ENCODE data around the gene RPL19.

Gene RPL19

DNA sequence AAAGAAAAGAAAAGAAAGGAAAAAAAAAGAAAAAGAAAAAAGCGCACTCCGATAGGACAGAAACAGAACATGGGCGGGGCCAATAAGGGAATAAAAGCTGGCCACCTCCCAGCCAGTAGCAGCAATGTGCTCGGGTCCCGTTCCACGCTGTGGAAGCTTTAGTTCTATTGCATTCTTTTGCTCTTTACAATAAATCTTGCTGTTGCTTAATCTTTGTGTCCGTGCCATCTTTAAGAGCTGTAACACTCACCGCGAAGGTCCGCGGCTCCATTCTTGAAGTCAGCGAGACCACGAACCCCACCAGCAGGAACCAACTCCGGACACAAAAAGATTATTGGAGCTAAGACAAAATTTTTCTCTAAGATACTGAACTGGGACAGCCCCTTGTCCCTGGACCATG is 31.0 kb upstream of the RPL19 start:
- H3K36me3 ChIP-seq = no peaks in the 10 kb centered on the region
- H3K27ac ChIP-seq = peak overlapping the region in 8 of 11 experiments; percentile 33 to 85 (median 75); a peak in 15 of 22 replicates
- peak overlapping the region; percentile 28 to 99 (median 76); a peak in 21 of 22 replicates for H3K4me2 ChIP-seq
- no peak overlapping the region for H3K4me3 ChIP-seq
- peaks cover 20 to 40% (median 26%) of the 10 kb centered on the region in 11 experiments for H3K27me3 ChIP-seq
- peaks cover 0 to 26% (median under 1%) of the 10 kb centered on the region in 11 experiments; a peak in 8 of 22 replicates for H4K20me1 ChIP-seq
- H3K9ac ChIP-seq = peak overlapping the region in 4 of 11 experiments; percentile 12 to 40 (median 16); a peak in 5 of 22 replicates
- peaks cover 0 to 7% (median 5%) of the 10 kb centered on the region in 11 experiments; a peak in 6 of 22 replicates for H3K9me3 ChIP-seq (replicated peaks in 1 of 11)
- no peak for TF ChIP-seq Cebpa-rat (IDR thresholded peaks at IDR 0.05)
- H3K4me1 ChIP-seq = peaks cover 65 to 99% (median 96%) of the 10 kb centered on the region in 10 experiments

DNA sequence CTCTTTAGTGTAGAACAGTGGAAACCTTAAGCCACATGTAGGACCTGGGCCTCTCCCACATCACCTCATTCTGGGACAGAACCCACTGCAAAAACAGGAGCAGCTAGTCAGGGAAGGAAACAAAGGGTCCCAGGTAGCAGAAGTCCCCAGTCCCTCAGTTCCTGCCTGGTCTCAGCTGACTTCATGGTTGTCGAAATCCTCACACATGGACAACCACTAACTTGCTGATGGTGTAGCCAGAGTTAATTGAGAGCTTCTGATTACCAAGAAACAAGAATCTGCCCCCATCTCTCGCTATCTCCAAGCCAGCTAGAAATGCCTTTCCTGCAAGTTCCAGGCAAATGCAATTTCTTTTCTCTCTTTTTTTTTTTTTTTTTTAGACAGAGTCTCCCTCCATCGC is 30.6 kb upstream of the RPL19 start:
- no peak for TF ChIP-seq Cebpa-rat (IDR thresholded peaks at IDR 0.05)
- peak overlapping the region in 4 of 11 experiments; percentile 12 to 40 (median 16); a peak in 5 of 22 replicates for H3K9ac ChIP-seq
- peak overlapping the region; percentile 28 to 99 (median 76); a peak in 21 of 22 replicates for H3K4me2 ChIP-seq
- H3K36me3 ChIP-seq = no peaks in the 10 kb centered on the region
- H3K27me3 ChIP-seq = peaks cover 20 to 43% (median 24%) of the 10 kb centered on the region in 11 experiments
- peaks cover 0 to 30% (median 5%) of the 10 kb centered on the region in 11 experiments; a peak in 8 of 22 replicates for H4K20me1 ChIP-seq
- H3K9me3 ChIP-seq (replicated peaks in 1 of 11) = peaks cover 0 to 7% (median 5%) of the 10 kb centered on the region in 11 experiments; a peak in 6 of 22 replicates
- H3K4me3 ChIP-seq = no peak overlapping the region
- H3K27ac ChIP-seq = peak overlapping the region in 8 of 11 experiments; percentile 33 to 85 (median 70); a peak in 15 of 22 replicates
- peaks cover 65 to 99% (median 96%) of the 10 kb centered on the region in 10 experiments for H3K4me1 ChIP-seq

DNA sequence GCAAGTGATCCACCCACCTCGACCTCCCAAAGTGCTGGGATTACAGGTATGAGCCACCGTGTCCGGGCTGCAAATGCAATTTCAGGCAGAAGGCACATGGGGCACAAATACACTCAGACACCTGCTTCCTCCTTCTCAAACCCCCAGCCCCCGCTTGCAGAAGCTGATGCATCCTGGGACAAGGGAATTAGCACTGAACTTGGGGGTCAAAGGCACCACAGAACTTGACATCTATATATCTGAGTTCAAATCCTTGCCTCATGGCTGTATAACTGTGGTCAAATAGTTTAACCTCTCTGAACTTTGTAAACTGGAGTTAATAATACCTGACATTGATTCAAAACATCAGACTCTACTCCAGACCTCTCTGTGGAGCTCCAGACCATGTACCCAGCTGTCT is 30.0 kb upstream of the RPL19 start:
- peaks cover 14 to 40% (median 18%) of the 10 kb centered on the region in 11 experiments for H3K27me3 ChIP-seq
- peaks cover 0 to 2% (median 0%) of the 10 kb centered on the region in 11 experiments; a peak in 2 of 22 replicates for H3K36me3 ChIP-seq
- H3K9ac ChIP-seq = peak overlapping the region in 3 of 11 experiments; percentile 7 to 48 (median 36); a peak in 3 of 22 replicates
- H3K4me2 ChIP-seq = peak overlapping the region; percentile 28 to 99 (median 76)
- peaks cover 0 to 7% (median 5%) of the 10 kb centered on the region in 11 experiments; a peak in 6 of 22 replicates for H3K9me3 ChIP-seq (replicated peaks in 1 of 11)
- H3K27ac ChIP-seq = peak overlapping the region in 7 of 11 experiments; percentile 3 to 85 (median 74); a peak in 8 of 22 replicates
- no peak for TF ChIP-seq Cebpa-rat (IDR thresholded peaks at IDR 0.05)
- peaks cover 0 to 36% (median 7%) of the 10 kb centered on the region in 11 experiments; a peak in 10 of 22 replicates for H4K20me1 ChIP-seq
- H3K4me3 ChIP-seq = no peak overlapping the region
- peaks cover 68 to 99% (median 96%) of the 10 kb centered on the region in 10 experiments for H3K4me1 ChIP-seq

DNA sequence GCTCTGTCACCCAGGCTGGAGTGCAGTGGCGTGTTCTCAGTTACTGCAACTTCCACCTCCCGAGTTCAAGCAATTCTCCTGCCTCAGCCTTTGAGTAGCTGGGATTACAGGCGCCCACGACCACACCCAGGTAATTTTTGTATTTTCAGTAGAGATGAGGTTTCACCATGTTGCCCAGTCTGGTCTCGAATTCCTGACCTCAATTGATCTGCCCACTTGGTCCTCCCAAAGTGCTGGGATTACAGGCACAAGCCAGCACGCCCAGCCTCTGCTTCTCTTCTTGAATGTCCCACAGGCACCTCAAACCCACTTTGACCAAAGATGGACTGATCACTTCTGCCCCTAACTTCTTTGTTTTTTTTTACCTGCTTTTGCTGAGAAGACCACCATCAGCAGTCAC is 29.5 kb upstream of the RPL19 start:
- no peak overlapping the region for H3K4me3 ChIP-seq
- peaks cover 0 to 7% (median 5%) of the 10 kb centered on the region in 11 experiments; a peak in 6 of 22 replicates for H3K9me3 ChIP-seq (replicated peaks in 1 of 11)
- peaks cover 0 to 40% (median 7%) of the 10 kb centered on the region in 11 experiments; a peak in 13 of 22 replicates for H4K20me1 ChIP-seq
- peak overlapping the region; percentile 28 to 99 (median 76); a peak in 21 of 22 replicates for H3K4me2 ChIP-seq
- no peak for TF ChIP-seq Cebpa-rat (IDR thresholded peaks at IDR 0.05)
- H3K36me3 ChIP-seq = peaks cover 0 to 7% (median 0%) of the 10 kb centered on the region in 11 experiments; a peak in 3 of 22 replicates
- peaks cover 68 to 99% (median 96%) of the 10 kb centered on the region in 10 experiments for H3K4me1 ChIP-seq
- H3K9ac ChIP-seq = peak overlapping the region in 4 of 11 experiments; percentile 7 to 51 (median 34); a peak in 5 of 22 replicates
- H3K27me3 ChIP-seq = peaks cover 9 to 36% (median 13%) of the 10 kb centered on the region in 11 experiments
- peak overlapping the region in 7 of 11 experiments; percentile 3 to 85 (median 74); a peak in 10 of 22 replicates for H3K27ac ChIP-seq

DNA sequence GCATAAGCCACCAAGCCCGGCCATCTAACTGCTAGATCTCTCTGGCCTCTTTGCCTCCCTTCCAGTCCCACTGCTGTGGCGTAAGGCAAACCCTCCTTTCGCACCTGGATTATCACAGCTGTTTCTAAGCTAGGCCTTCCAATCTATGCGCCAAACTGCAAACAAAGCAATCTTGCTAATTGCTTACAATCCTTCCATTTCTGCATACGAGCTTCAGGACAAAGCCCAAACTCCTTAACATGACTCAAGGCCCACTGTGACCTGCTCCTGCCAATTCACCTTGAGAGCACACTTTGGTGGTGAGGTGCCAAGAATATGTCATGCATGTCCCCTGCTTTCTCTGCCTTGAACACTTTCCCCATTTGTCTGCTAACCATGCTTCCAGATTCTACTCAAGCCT is 28.1 kb upstream of the RPL19 start:
- Histone ChIP-seq H3K27ac (peak overlapping the region in 5 of 11 experiments; percentile 57 to 85 (median 74); a peak in 12 of 22 replicates), H3K36me3 (peaks cover 4 to 18% (median 10%) of the 10 kb centered on the region in 11 experiments), H3K9ac (peak overlapping the region in 4 of 11 experiments; percentile 9 to 74 (median 40); a peak in 4 of 22 replicates), H3K27me3 (peaks cover 0 to 26% (median 0%) of the 10 kb centered on the region in 11 experiments; a peak in 8 of 22 replicates), H3K4me2 (peak overlapping the region in 9 of 11 experiments; percentile 76 to 99 (median 90); a peak in 18 of 22 replicates), H3K4me3 (no peak overlapping the region), H4K20me1 (peaks cover 0 to 52% (median 12%) of the 10 kb centered on the region in 11 experiments; a peak in 13 of 22 replicates), H3K9me3 (replicated peaks in 1 of 11) (peaks cover 0 to 7% (median 5%) of the 10 kb centered on the region in 11 experiments; a peak in 6 of 22 replicates), H3K4me1 (peaks cover 60 to 99% (median 96%) of the 10 kb centered on the region in 10 experiments)
- no peak for TF ChIP-seq Cebpa-rat (IDR thresholded peaks at IDR 0.05)

DNA sequence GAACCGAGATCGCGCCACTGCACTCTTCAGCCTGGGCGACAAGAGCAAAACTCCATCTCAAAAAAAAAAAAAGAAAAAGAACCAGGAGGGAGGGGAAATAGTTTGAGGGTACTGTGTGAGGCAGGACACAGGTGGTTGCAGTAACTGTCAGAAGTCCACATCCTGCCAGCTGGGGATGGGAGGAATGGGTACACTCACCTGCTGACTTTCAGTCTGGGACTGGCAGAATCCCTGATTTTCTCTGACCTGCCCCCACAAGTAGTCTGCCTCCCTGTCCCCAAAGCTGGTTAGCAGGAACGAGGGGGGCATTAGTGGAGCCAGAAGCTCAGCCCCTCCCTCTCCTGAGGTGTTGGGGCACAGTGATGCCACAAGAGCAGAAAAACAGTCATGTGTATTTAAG is 27.0 kb upstream of the RPL19 start:
- Histone ChIP-seq H3K9ac (peak overlapping the region in 7 of 11 experiments; percentile 14 to 75 (median 53); a peak in 9 of 22 replicates), H3K4me2 (peak overlapping the region in 10 of 11 experiments; percentile 23 to 99 (median 90); a peak in 20 of 22 replicates), H3K27me3 (peaks cover 0 to 26% (median 0%) of the 10 kb centered on the region in 11 experiments; a peak in 5 of 22 replicates), H3K4me1 (peaks cover 48 to 91% (median 88%) of the 10 kb centered on the region in 10 experiments), H3K36me3 (peaks cover 16 to 29% (median 21%) of the 10 kb centered on the region in 11 experiments), H4K20me1 (peaks cover 0 to 58% (median 12%) of the 10 kb centered on the region in 11 experiments; a peak in 13 of 22 replicates), H3K27ac (peak overlapping the region in 6 of 11 experiments; percentile 57 to 85 (median 72); a peak in 13 of 22 replicates), H3K9me3 (replicated peaks in 1 of 11) (peaks cover 0 to 11% (median 5%) of the 10 kb centered on the region in 11 experiments; a peak in 6 of 22 replicates), H3K4me3 (peak overlapping the region in 2 of 10 experiments; percentile 32 to 35; a peak in 1 of 20 replicates)
- TF ChIP-seq Cebpa-rat (IDR thresholded peaks at IDR 0.05) = no peak

DNA sequence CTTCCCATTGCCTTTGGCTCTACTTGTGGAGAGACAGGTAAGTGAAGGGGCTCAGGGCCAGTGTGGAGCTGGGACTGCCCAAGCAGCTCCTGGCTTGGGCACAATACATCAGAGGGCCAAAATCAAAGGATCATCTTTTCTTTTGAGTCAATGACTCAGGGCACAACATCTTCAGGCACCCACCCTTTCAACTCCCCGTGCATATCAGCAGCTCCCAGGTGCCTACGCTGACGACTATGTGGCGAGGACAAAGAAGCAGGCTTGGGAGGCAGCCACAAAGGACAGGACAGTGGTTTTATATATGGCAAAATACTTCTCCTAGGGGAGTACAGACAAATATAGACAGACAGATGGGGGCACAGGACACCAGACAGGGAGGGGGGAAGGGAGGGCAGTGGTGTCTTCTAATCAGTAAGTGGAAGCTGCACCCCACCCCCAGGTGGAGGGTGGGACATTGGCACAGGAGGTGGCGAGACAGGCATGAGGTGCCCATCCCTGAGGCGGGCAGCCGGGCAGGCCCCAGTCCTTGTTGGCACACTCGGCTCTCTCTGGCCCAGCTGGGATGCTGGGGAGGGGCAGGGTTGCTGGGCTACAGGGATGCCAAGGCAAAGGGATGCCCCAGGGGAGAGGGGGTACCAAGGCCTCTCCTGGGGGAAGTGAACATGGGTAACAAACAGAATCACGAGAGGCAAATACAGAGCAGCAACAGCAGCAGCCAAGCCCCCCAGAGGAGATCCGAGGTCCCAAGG is 26.4 kb upstream of the RPL19 start:
- peak overlapping the region in 7 of 11 experiments; percentile 42 to 85 (median 69); a peak in 14 of 22 replicates for H3K27ac ChIP-seq
- H4K20me1 ChIP-seq = peaks cover 0 to 65% (median 12%) of the 10 kb centered on the region in 11 experiments; a peak in 13 of 22 replicates
- peaks cover 0 to 7% (median under 1%) of the 10 kb centered on the region in 11 experiments; a peak in 6 of 22 replicates for H3K9me3 ChIP-seq (replicated peaks in 1 of 11)
- peak overlapping the region in 9 of 11 experiments; percentile 0 to 75 (median 53); a peak in 15 of 22 replicates for H3K9ac ChIP-seq
- H3K4me3 ChIP-seq = peak overlapping the region in 3 of 10 experiments; percentile 23 to 35 (median 32); a peak in 4 of 20 replicates
- no peak for TF ChIP-seq Cebpa-rat (IDR thresholded peaks at IDR 0.05)
- peaks cover 0 to 26% (median 0%) of the 10 kb centered on the region in 11 experiments; a peak in 5 of 22 replicates for H3K27me3 ChIP-seq
- H3K4me2 ChIP-seq = peak overlapping the region; percentile 67 to 99 (median 89); a peak in 21 of 22 replicates
- H3K36me3 ChIP-seq = peaks cover 22 to 35% (median 28%) of the 10 kb centered on the region in 11 experiments
- peaks cover 44 to 85% (median 83%) of the 10 kb centered on the region in 10 experiments for H3K4me1 ChIP-seq

All from BLaER1 treated with 17β-estradiol and CSF1 and Interleukin-3, amounts not matched to agents 10 nM and 100 nM (cell line).